ENCODE data around the gene UNC45B. TPM values are rescaled to one million over a fixed set of nuclear protein-coding genes. Genes with fewer than 3 reads are reported as not detected.
A peak's percentile ranks its signal among the peaks of the same experiment; 100 is the strongest.
"Not testable (repeated sequence)": the region's sequence is repeated elsewhere in the genome, so short reads cannot be mapped to it uniquely, and the experiment has no call there.

The UNC45B gene
- total RNA-seq, 4 donors from 2014 or later, result not detected

GRCh38 chr17:35191001-35191695, 43.5 kb downstream of the UNC45B start:
- Histone ChIP-seq H3K9me3 (no peaks in the 10 kb centered on the region), H3K27me3 (no peaks in the 10 kb centered on the region), H3K4me3 (no peak overlapping the region), H3K36me3 (no peaks in the 10 kb centered on the region), H3K4me1 (no peaks in the 10 kb centered on the region), H3K27ac (no peak overlapping the region)
- no peak for DNase-seq
- TF ChIP-seq CTCF (IDR thresholded peaks at IDR 0.05) (no peak), POLR2A (IDR thresholded peaks at IDR 0.05) (no peak)

GRCh38 chr17:35192708-35193107, 45.1 kb downstream of the UNC45B start:
- DNase-seq, result no peak
- Histone ChIP-seq H3K4me1 (no peaks in the 10 kb centered on the region), H3K36me3 (no peaks in the 10 kb centered on the region), H3K4me3 (no peak overlapping the region), H3K27ac (no peak overlapping the region), H3K27me3 (no peaks in the 10 kb centered on the region), H3K9me3 (no peaks in the 10 kb centered on the region)
- TF ChIP-seq CTCF (IDR thresholded peaks at IDR 0.05), result no peak
- no peak for TF ChIP-seq POLR2A (IDR thresholded peaks at IDR 0.05)

GRCh38 chr17:35194001-35194400, 46.4 kb downstream of the UNC45B start, which contains the start of gene SLC35G3:
SLC35G3 (minus strand) TSS chr17:35194393; CDS start chr17:35194307, 86 bp downstream.
- not testable (repeated sequence) for H3K36me3 ChIP-seq, H3K4me3 ChIP-seq, DNase-seq, H3K4me1 ChIP-seq, H3K27ac ChIP-seq, H3K27me3 ChIP-seq, H3K9me3 ChIP-seq

- not testable (repeated sequence) for H3K27ac ChIP-seq, H3K9me3 ChIP-seq, H3K36me3 ChIP-seq, H3K4me1 ChIP-seq, DNase-seq, H3K4me3 ChIP-seq, H3K27me3 ChIP-seq
Measured at GRCh38 chr17:35195062-35195461, 47.4 kb downstream of the UNC45B start.

GRCh38 chr17:35202582-35202981, 55.0 kb downstream of the UNC45B start:
- H3K9me3 ChIP-seq, H3K27me3 ChIP-seq, H3K27ac ChIP-seq, H3K36me3 ChIP-seq, DNase-seq, H3K4me1 ChIP-seq, H3K4me3 ChIP-seq: not testable (repeated sequence)

GRCh38 chr17:35210741-35211140, 63.1 kb downstream of the UNC45B start:
- Histone ChIP-seq H3K36me3 (no peaks in the 10 kb centered on the region), H3K9me3 (no peaks in the 10 kb centered on the region), H3K4me3 (no peak overlapping the region), H3K27ac (no peak overlapping the region), H3K4me1 (no peaks in the 10 kb centered on the region), H3K27me3 (no peaks in the 10 kb centered on the region)
- no peak for DNase-seq
- TF ChIP-seq CTCF (IDR thresholded peaks at IDR 0.05) (no peak), POLR2A (IDR thresholded peaks at IDR 0.05) (no peak)

GRCh38 chr17:35212668-35213067, 65.1 kb downstream of the UNC45B start:
- Histone ChIP-seq H3K27ac (peak overlapping the region in 3 of 4 donors; percentile 23 to 52 (median 51)), H3K4me3 (no peak overlapping the region), H3K9me3 (no peaks in the 10 kb centered on the region), H3K4me1 (no peaks in the 10 kb centered on the region), H3K27me3 (no peaks in the 10 kb centered on the region), H3K36me3 (no peaks in the 10 kb centered on the region)
- TF ChIP-seq POLR2A (IDR thresholded peaks at IDR 0.05), result no peak
- TF ChIP-seq CTCF (IDR thresholded peaks at IDR 0.05), result no peak
- no peak for DNase-seq

All from Peyer's patch (tissue), 4 donors.